Stimulated activated CD8-positive, alpha-beta memory T cell treated with anti-CD3 and anti-CD28 coated beads, Interleukin-15, amount 100 ng/mL, for 24 hours (primary cell): ENCODE measurements around the gene ERGIC1.

ENCODE experiments used
- DNase-seq: peaks from one replicate; pipeline ENCODE4 v3.0.0-alpha.2; 2020; ENCODE audit warnings: low read depth

ERGIC1 gene

DNA sequence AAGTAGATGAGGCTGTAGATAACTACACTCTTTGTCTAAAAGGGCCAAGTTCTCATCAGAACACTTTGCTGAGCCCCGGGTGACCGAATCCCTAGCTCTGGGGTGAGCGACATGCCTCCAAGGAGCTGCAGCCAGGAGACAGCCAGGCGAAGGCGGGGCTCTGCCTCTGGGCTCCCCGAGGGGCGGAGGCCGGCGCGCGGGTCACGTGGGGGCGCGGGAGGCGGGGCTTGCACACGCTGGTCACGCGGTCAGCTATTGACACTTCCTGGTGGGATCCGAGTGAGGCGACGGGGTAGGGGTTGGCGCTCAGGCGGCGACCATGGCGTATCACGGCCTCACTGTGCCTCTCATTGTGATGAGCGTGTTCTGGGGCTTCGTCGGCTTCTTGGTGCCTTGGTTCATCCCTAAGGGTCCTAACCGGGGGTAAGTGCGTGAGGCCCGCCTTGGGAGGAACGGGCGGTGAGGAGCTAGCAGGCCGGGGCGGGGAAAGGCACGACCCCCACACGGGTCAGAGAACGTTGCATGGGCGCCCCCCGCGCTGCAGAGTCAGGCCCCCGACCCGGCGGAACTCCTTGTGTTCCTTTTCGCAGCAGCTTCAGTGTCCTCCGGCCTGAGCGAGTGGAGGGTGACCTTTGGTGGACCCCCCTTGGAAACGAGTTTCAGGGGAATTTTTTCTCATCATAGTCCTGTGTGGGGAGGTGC is 149.6 kb downstream of the ERGIC1 start, which contains the start of gene ATP6V0E1:
Gene ATP6V0E1 (plus strand): TSS at position 230 of the 702 bp plus-strand sequence. CDS start 90 bp downstream, at position 320.
- peak; percentile 93 for DNase-seq

DNA sequence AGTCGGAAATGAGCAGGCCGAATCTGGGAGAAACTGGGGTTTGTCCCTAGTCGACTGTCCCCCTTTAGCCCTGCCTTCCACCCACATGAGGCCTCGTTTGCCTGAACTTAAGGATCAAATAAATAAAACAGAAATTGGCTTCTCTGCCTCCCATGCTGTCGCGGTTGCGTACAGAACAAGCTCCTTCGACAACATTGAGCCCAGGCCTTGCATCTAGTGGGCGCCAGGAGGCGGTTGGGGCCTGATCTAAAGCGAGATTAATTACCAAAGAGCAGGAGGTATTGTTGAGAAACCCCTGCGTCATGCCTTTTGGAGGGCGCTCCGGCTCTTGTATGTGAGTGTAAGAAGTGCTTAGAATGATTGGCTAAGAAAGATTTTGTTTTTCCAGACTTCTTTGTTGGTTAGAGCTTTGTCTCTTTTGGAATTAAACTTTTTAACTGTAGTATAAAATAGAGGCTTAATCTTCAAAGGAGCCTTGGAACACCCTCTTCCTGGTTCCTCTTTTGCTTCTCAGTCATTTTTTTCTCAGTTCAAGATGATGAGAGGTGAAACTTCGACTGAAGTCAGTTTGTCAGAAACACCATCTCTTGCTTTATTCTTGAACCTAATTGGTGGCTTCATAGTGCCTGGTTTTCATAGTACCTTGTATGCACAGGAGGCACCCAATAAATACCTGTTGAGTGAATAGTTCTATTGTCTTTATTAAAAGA is 150.3 kb downstream of the ERGIC1 start:
- peak; percentile 25 for DNase-seq

DNA sequence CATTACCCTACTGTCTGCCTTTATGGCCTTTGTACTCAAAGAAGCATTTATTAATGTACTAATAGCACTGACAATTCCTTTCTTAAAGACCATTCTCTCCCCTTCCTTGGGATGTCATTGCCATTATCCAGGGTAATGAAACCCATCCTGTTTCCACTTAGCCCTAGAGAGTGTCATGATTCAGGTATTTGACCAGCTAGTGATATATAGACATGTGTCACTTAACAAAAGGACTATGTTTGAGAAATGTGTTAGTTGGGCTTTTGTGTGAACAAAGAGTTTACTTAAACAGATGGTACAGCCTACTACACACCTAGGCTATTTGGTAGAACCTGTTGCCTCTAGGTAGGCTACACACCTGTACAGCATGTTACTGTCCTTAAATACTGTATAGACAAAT is 151.5 kb downstream of the ERGIC1 start:
- DNase-seq: no peak

DNA sequence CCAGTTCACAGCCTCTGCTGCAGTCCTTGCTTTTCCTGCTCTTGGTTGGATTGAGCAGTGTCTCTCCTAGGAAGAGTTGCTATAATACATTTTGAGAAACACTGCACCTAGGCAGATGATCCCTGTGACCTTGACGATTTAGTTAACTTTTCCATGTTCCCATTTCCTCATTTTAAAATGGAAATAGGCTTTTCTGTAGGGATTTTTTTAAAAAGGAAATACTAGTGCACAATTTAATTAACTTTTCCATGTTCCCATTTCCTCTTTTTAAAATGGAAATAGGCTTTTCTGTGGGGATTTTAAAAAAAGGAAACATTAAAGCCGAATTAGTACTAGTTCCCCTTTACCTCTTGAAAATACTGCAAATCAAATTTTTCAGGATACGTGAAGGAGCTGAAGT is 154.2 kb downstream of the ERGIC1 start:
- DNase-seq: no peak

DNA sequence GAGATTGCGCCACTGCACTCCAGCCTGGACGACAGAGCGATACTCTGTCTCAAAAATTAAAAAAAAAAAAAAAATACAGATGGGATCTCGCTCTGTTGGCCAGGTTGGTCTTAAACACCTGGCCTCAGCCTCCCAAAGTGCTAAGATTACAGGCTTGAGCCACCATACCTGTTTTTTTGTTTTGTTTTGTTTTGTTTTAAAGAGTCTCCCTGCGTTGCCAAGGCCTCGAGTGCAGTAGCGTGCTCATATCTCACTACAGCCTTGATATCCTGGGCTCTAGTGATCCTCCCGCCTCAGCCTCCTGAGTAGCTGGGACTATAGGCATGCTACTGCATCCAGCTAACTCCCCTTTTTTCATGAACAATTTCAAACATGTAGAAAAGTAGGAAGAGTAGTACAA is 156.7 kb downstream of the ERGIC1 start:
- DNase-seq: no peak

DNA sequence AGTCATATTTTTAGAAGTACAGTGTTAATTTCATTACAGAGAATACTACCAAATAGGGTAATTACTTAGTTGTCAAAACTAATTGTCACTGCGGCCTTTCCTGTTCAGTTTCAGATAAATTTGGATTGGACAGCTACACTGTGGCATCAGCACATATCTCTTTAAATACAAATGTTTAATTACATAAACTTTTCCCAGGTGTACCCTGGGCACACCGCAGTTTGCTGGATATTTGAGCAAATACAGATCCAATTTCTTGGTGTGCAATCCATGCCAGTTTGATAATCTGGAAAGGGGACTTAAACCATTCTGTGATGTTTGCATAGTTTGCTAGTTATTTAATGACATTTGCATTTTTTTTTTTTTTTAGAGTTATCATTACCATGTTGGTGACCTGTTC is 160.4 kb downstream of the ERGIC1 start:
- no peak for DNase-seq

DNA sequence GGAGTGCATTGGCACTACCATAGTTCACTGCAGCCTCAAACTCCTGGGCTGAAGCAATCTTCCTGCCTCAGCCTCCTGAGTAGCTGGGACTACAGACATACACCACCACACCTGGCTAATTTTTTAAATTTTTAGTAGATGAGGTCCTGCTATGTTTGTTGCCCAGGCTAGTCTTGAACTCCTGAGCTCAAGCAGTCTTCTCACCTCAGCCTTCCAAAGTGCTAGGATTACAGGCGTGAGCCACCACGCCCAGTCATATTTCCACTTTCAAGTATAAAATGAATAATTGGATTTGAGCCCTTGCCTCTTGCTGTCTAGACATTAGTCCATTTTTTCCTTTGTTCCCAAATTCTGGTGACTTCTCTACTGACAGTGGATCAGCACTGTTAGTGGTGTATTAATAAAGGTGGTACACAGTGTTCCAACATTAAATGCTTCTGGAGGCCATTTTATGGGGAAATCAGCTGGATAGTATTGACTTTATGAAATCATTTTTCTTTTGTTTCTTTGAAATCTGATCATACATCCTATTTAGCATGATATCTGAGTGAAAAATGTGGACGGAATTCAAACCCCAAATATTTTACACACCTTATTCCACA is 165.4 kb downstream of the ERGIC1 start:
- no peak for DNase-seq

DNA sequence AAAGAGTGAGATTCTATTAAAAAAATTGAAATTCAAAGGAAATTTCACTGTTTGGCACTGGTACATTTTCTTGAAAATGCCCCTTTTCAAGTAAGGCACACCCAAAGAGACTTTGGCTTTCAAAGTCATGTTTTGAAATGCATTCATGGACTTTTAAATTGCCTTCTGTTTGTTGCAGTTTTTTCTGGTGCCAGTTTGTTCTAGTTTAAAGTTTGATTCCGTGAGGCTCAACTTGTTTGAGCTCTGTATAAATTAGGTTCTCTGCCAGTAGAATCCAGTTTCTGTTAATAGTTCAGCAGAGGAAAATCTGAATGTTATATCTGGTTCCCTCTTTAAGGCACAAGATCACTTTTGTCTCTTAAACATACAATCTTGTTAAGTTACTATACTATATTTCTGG is 165.9 kb downstream of the ERGIC1 start:
- DNase-seq: no peak

DNA sequence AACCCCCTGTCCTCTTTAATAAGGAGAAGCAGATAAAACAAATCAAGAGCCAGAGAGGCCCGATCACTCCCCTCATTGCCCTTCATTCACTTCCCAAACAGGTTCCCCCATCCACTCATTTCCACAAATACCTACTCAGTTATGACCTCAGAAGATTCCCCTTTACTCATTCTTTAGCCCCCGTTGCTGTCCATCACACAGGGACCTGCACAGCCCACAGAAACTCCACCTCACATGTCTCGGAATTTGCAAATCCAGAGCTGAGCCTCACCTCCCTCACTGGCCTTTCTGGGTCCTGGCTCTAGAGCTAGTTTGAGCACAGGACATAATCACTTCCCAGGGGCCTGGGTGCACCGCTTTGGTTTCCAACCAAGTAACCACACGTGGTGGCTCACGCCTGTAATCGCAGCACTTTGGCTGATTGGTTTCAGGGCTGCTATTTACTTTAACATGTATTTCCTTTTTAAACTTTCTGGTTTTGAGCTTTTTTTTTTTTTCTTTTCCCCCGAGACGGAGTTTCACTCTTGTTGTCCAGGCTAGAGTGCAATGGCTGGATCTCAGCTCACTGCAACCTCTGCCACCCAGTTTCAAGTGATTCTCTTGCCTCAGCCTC is 167.3 kb downstream of the ERGIC1 start:
- DNase-seq: no peak
